PC-9 (cell line): Measurements from ENCODE around the gene MGLL. TPM values are rescaled to one million over a fixed set of nuclear protein-coding genes. Genes with fewer than 3 reads are reported as not detected.

ENCODE experiments used
- BruUV-seq: library from RNA; stranded (reverse); fragments of 400-500 nt; replicated peaks from 2 replicates; lab custom pipeline; 2021; lab: Mats Ljungman, UMichigan
- CTCF ChIA-PET: fragments of 300-600 bp; sonication (Branson Sonifier 250); formaldehyde crosslinking; loops from one replicate; lab custom pipeline; 2022; ENCODE audit warnings: antibody characterized with exemption; lab: Charles Lee
- POLR2A ChIA-PET: fragments of 300-600 bp; sonication (Branson Sonifier 250); formaldehyde crosslinking; loops from one replicate; lab custom pipeline; 2022; ENCODE audit warnings: antibody characterized with exemption; ENCODE audit not compliant: unreplicated experiment; lab: Charles Lee
- DNase-seq, 2 experiments: peaks; one replicate each; pipeline versions ENCODE4 v3.0.0 to v3.0.0-alpha.2; 2015 to 2022; ENCODE audit warnings: mixed read lengths in 1 of 2
- H2AFZ ChIP-seq: fragments of 200-600 bp; sonication (generic); 2 replicates; pipeline ENCODE4 v1.8.1; 2017; ENCODE audit warnings: antibody characterized with exemption
- H3F3A ChIP-seq: fragments of 200-600 bp; sonication (generic); 2 replicates; pipeline ENCODE4 v1.8.1; 2017; ENCODE audit warnings: antibody characterized with exemption, mild to moderate bottlenecking, low read depth; ENCODE audit not compliant: insufficient read depth
- H3K27ac ChIP-seq: fragments of 200-600 bp; sonication (generic); 2 replicates; pipeline ENCODE4 v1.6.1; 2016; ENCODE audit warnings: mixed run types
- H3K27me3 ChIP-seq: fragments of 200-600 bp; sonication (generic); 2 replicates; pipeline ENCODE4 v1.6.1; 2016; ENCODE audit warnings: low read depth, mixed run types; ENCODE audit not compliant: insufficient read depth
- H3K36me3 ChIP-seq: fragments of 200-600 bp; sonication (generic); 2 replicates; pipeline ENCODE4 v1.6.1; 2016; ENCODE audit warnings: low read depth, mixed run types
- H3K4me1 ChIP-seq: fragments of 200-600 bp; sonication (generic); replicated peaks from 2 replicates; pipeline ENCODE4 v1.6.1; 2016; ENCODE audit warnings: mixed run types; ENCODE audit not compliant: insufficient read depth
- H3K4me2 ChIP-seq: fragments of 200-600 bp; sonication (generic); 2 replicates; pipeline ENCODE4 v1.6.1; 2017; ENCODE audit warnings: mixed run types
- H3K4me3 ChIP-seq: fragments of 200-600 bp; sonication (generic); 2 replicates; pipeline ENCODE4 v1.6.1; 2016; ENCODE audit warnings: mixed run types
- H3K79me2 ChIP-seq: fragments of 200-600 bp; sonication (generic); 2 replicates; pipeline ENCODE4 v1.6.1; 2017; ENCODE audit warnings: low read depth, mixed run types
- H3K9me2 ChIP-seq: fragments of 200-600 bp; sonication (generic); 2 replicates; pipeline ENCODE4 v1.8.1; 2017; ENCODE audit warnings: mild to moderate bottlenecking; ENCODE audit not compliant: insufficient read depth
- H3K9me3 ChIP-seq: fragments of 200-600 bp; sonication (generic); 2 replicates; pipeline ENCODE4 v1.8.1; 2016; ENCODE audit warnings: low read depth; ENCODE audit not compliant: insufficient read depth
- H4K20me1 ChIP-seq: fragments of 200-600 bp; sonication (generic); 2 replicates; pipeline ENCODE4 v1.8.1; 2017; ENCODE audit not compliant: insufficient read depth
- EZH2 ChIP-seq: fragments of 200-600 bp; sonication (generic); IDR thresholded peaks from 2 replicates; pipeline ENCODE4 v1.8.0; 2017; ENCODE audit warnings: antibody characterized with exemption, low read depth
- intact Hi-C: fragments of 100-400 bp; cut with micrococcal nuclease; formaldehyde crosslinking; loops from one replicate; pipeline ENCODE4 v1.10.0; 2022; ENCODE audit not compliant: unreplicated experiment
- total RNA-seq: library from RNA; stranded (reverse); gene quantifications from 2 replicates; pipeline ENCODE4 v1.2.3, GENCODE V29; 2021
- TF ChIP-seq, protein P1 (sequence below): fragments of 200-600 bp; sonication (generic); conservative IDR thresholded peaks from 2 replicates; pipeline ENCODE4 v1.6.1; 2017; ENCODE audit warnings: mixed run types, antibody characterized with exemption, mild to moderate bottlenecking, moderate library complexity

The MGLL gene
- total RNA-seq, 1 experiment from 2014 or later: 30.7 TPM

- no peaks in the 10 kb centered on the region for H3K27me3 ChIP-seq
- no peaks in the 10 kb centered on the region for H3F3A ChIP-seq
- no peak for DNase-seq
- no peaks in the 10 kb centered on the region for H3K79me2 ChIP-seq
- no TSS peak for BruUV-seq
- H3K36me3 ChIP-seq: no peaks in the 10 kb centered on the region
- H3K9me3 ChIP-seq: no peaks in the 10 kb centered on the region
- ChIA-PET POLR2A (no interaction called here), CTCF (no interaction called here)
- intact Hi-C loops: no loop called here
- H3K4me2 ChIP-seq: no peak overlapping the region
- H4K20me1 ChIP-seq: no peaks in the 10 kb centered on the region; the same call in 1 of the 2 replicates
- H3K9me2 ChIP-seq: no peaks in the 10 kb centered on the region
- H3K4me3 ChIP-seq: no peak overlapping the region
- TF ChIP-seq, protein P1, sequence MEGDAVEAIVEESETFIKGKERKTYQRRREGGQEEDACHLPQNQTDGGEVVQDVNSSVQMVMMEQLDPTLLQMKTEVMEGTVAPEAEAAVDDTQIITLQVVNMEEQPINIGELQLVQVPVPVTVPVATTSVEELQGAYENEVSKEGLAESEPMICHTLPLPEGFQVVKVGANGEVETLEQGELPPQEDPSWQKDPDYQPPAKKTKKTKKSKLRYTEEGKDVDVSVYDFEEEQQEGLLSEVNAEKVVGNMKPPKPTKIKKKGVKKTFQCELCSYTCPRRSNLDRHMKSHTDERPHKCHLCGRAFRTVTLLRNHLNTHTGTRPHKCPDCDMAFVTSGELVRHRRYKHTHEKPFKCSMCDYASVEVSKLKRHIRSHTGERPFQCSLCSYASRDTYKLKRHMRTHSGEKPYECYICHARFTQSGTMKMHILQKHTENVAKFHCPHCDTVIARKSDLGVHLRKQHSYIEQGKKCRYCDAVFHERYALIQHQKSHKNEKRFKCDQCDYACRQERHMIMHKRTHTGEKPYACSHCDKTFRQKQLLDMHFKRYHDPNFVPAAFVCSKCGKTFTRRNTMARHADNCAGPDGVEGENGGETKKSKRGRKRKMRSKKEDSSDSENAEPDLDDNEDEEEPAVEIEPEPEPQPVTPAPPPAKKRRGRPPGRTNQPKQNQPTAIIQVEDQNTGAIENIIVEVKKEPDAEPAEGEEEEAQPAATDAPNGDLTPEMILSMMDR: no peak
- TF ChIP-seq EZH2: no peak
- no peak overlapping the region for H3K27ac ChIP-seq
- H3K4me1 ChIP-seq: no peaks in the 10 kb centered on the region
- H2AFZ ChIP-seq: no peak overlapping the region
Measured at GRCh38 chr3:127662001-127662469, 160.3 kb downstream of the MGLL start.

- Histone ChIP-seq H3K4me1 (no peaks in the 10 kb centered on the region), H3K9me2 (no peaks in the 10 kb centered on the region), H3K27me3 (no peaks in the 10 kb centered on the region), H3K4me3 (no peak overlapping the region), H3K27ac (no peak overlapping the region), H4K20me1 (no peaks in the 10 kb centered on the region; the same call in 1 of the 2 replicates), H3K9me3 (no peaks in the 10 kb centered on the region), H3K36me3 (no peaks in the 10 kb centered on the region), H3K4me2 (no peak overlapping the region), H3F3A (no peaks in the 10 kb centered on the region), H2AFZ (no peak overlapping the region), H3K79me2 (no peaks in the 10 kb centered on the region)
- POLR2A ChIA-PET: no interaction called here
- no TSS peak for BruUV-seq
- intact Hi-C loops: no loop called here
- no peak for DNase-seq
- TF ChIP-seq, protein P1: no peak
- TF ChIP-seq EZH2: no peak
- CTCF ChIA-PET: no interaction called here
Measured at GRCh38 chr3:127661600-127661999, 160.7 kb downstream of the MGLL start.

GRCh38 chr3:127660621-127661251, 161.6 kb downstream of the MGLL start:
- TF ChIP-seq, protein P1: no peak
- TF ChIP-seq EZH2: no peak
- DNase-seq: no peak
- Histone ChIP-seq H2AFZ (no peak overlapping the region), H3K27me3 (no peaks in the 10 kb centered on the region), H3K79me2 (no peaks in the 10 kb centered on the region), H3K4me3 (no peak overlapping the region), H3F3A (peaks cover 5% of the 10 kb centered on the region; the same call in 1 of the 2 replicates), H3K9me2 (no peaks in the 10 kb centered on the region), H3K4me2 (no peak overlapping the region), H4K20me1 (no peaks in the 10 kb centered on the region; the same call in 1 of the 2 replicates), H3K4me1 (peaks cover 4% of the 10 kb centered on the region), H3K36me3 (no peaks in the 10 kb centered on the region), H3K9me3 (no peaks in the 10 kb centered on the region), H3K27ac (no peak overlapping the region)
- POLR2A ChIA-PET: no interaction called here
- intact Hi-C loops: no loop called here
- BruUV-seq: no TSS peak
- CTCF ChIA-PET: no interaction called here
